WTC11 (cell line): ENCODE results near the gene FBXW2. TPM values are rescaled to one million over a fixed set of nuclear protein-coding genes. Genes with fewer than 3 reads are reported as not detected.

Source experiments
- ATAC-seq: fragments of 200-7000 bp; cut with Tn5 transposase; 2 replicates; pipeline ENCODE4 v1.10.0; 2021; ENCODE audit warnings: mild to moderate bottlenecking, moderate library complexity
- CTCF ChIA-PET: fragments of 300-600 bp; sonication (Branson Sonifier 250); formaldehyde crosslinking; loops from one replicate; lab custom pipeline; 2021; ENCODE audit warnings: antibody characterized with exemption; lab: Charles Lee
- POLR2A ChIA-PET: fragments of 350-600 bp; sonication (Branson Sonifier 250); formaldehyde crosslinking; loops from one replicate; lab custom pipeline; 2021; ENCODE audit warnings: antibody characterized with exemption; lab: Charles Lee
- DNase-seq: peaks from one replicate; pipeline ENCODE4 v3.0.0; 2021; ENCODE audit warnings: low spot score
- H3K27ac Mint-ChIP-seq: 2 replicates; pipeline ENCODE4 v1.8.0; 2021; ENCODE audit warnings: mixed read lengths
- H3K27me3 Mint-ChIP-seq: 2 replicates; pipeline ENCODE4 v1.8.0; 2021; ENCODE audit warnings: low read depth, mild to moderate bottlenecking, moderate library complexity, mixed read lengths
- H3K36me3 Mint-ChIP-seq: 2 replicates; pipeline ENCODE4 v1.8.0; 2021; ENCODE audit warnings: mixed read lengths
- H3K4me1 Mint-ChIP-seq: 2 replicates; pipeline ENCODE4 v1.8.0; 2022; ENCODE audit warnings: mixed read lengths
- H3K4me3 Mint-ChIP-seq: 2 replicates; pipeline ENCODE4 v1.8.0; 2021; ENCODE audit warnings: mild to moderate bottlenecking, moderate library complexity, mixed read lengths
- H3K9me3 Mint-ChIP-seq: 2 replicates; pipeline ENCODE4 v1.8.0; 2021; ENCODE audit warnings: mixed read lengths
- ATF1 ChIP-seq: sonication (generic); formaldehyde crosslinking; IDR thresholded peaks from 2 replicates; pipeline ENCODE4 v1.8.1; 2023; ENCODE audit warnings: mild to moderate bottlenecking, moderate library complexity, missing genetic modification reagents
- CREM ChIP-seq: sonication (generic); formaldehyde crosslinking; IDR thresholded peaks from 2 replicates; pipeline ENCODE4 v1.8.1; 2022; ENCODE audit warnings: mild to moderate bottlenecking, missing genetic modification reagents, moderate library complexity
- ELF4 ChIP-seq: sonication (generic); formaldehyde crosslinking; IDR thresholded peaks from 2 replicates; pipeline ENCODE4 v1.8.1; 2022; ENCODE audit warnings: low read depth, mild to moderate bottlenecking, moderate library complexity, missing genetic modification reagents
- EMX1 ChIP-seq: fragments of 250-450 bp; sonication (Bioruptor Pico); IDR thresholded peaks from 2 replicates; pipeline ENCODE4 v1.8.0; 2021; ENCODE audit warnings: mild to moderate bottlenecking
- ESRRA ChIP-seq: sonication (generic); formaldehyde crosslinking; IDR thresholded peaks from 2 replicates; pipeline ENCODE4 v1.8.1; 2022; ENCODE audit warnings: mild to moderate bottlenecking, missing genetic modification reagents, borderline replicate concordance
- FOXJ3 ChIP-seq: sonication (generic); formaldehyde crosslinking; IDR thresholded peaks from 2 replicates; pipeline ENCODE4 v1.9.0; 2021; ENCODE audit warnings: missing genetic modification reagents, mild to moderate bottlenecking, borderline replicate concordance
- FOXK1 ChIP-seq: sonication (generic); formaldehyde crosslinking; IDR thresholded peaks from 2 replicates; pipeline ENCODE4 v1.8.0; 2022; ENCODE audit warnings: mild to moderate bottlenecking, moderate library complexity, missing genetic modification reagents
- GABPB1 ChIP-seq: sonication (generic); formaldehyde crosslinking; IDR thresholded peaks from 2 replicates; pipeline ENCODE4 v1.8.1; 2023; ENCODE audit warnings: mild to moderate bottlenecking, missing genetic modification reagents
- HMGA2 ChIP-seq: fragments of 250-450 bp; sonication (Bioruptor Pico); IDR thresholded peaks from 2 replicates; pipeline ENCODE4 v1.4.0; 2021; ENCODE audit warnings: mild to moderate bottlenecking, moderate library complexity
- MXD4 ChIP-seq: fragments of 250-450 bp; sonication (Bioruptor Pico); IDR thresholded peaks from 2 replicates; pipeline ENCODE4 v1.8.0; 2021; ENCODE audit warnings: mild to moderate bottlenecking, moderate library complexity, borderline replicate concordance
- NFYB ChIP-seq: sonication (generic); formaldehyde crosslinking; conservative IDR thresholded peaks from 2 replicates; pipeline ENCODE4 v1.8.0; 2022; ENCODE audit warnings: low read depth, missing genetic modification reagents
- SMAD3 ChIP-seq: sonication (generic); formaldehyde crosslinking; IDR thresholded peaks from 2 replicates; pipeline ENCODE4 v1.8.0; 2022; ENCODE audit warnings: missing genetic modification reagents, mild to moderate bottlenecking, borderline replicate concordance
- SP1 ChIP-seq: sonication (generic); formaldehyde crosslinking; conservative IDR thresholded peaks from 2 replicates; pipeline ENCODE4 v1.8.1; 2022; ENCODE audit warnings: missing genetic modification reagents
- TP53 ChIP-seq: sonication (generic); formaldehyde crosslinking; IDR thresholded peaks from 2 replicates; pipeline ENCODE4 v1.8.1; 2023; ENCODE audit warnings: mild to moderate bottlenecking, missing genetic modification reagents
- ZNF121 ChIP-seq: sonication (generic); formaldehyde crosslinking; IDR thresholded peaks from 2 replicates; pipeline ENCODE4 v1.8.0; 2023; ENCODE audit warnings: missing genetic modification reagents
- ZNF138 ChIP-seq: sonication (generic); formaldehyde crosslinking; conservative IDR thresholded peaks from 2 replicates; pipeline ENCODE4 v1.8.1; 2022; ENCODE audit warnings: mild to moderate bottlenecking, moderate library complexity, missing genetic modification reagents
- ZNF232 ChIP-seq: sonication (generic); formaldehyde crosslinking; IDR thresholded peaks from 2 replicates; pipeline ENCODE4 v1.8.0; 2022; ENCODE audit warnings: mild to moderate bottlenecking, missing genetic modification reagents
- ZNF317 ChIP-seq: sonication (generic); formaldehyde crosslinking; IDR thresholded peaks from 2 replicates; pipeline ENCODE4 v1.8.1; 2023; ENCODE audit warnings: low read depth, mild to moderate bottlenecking, moderate library complexity, missing genetic modification reagents, borderline replicate concordance
- ZNF396 ChIP-seq: fragments of 250-450 bp; sonication (Bioruptor Pico); IDR thresholded peaks from 2 replicates; pipeline ENCODE4 v1.8.0; 2021; ENCODE audit warnings: mild to moderate bottlenecking, moderate library complexity, borderline replicate concordance
- ZNF416 ChIP-seq: fragments of 250-450 bp; sonication (Bioruptor Pico); IDR thresholded peaks from 2 replicates; pipeline ENCODE4 v1.9.0; 2021; ENCODE audit warnings: mild to moderate bottlenecking, inconsistent platforms
- ZNF671 ChIP-seq: fragments of 250-450 bp; sonication (Bioruptor Pico); IDR thresholded peaks from 2 replicates; pipeline ENCODE4 v1.8.0; 2021; ENCODE audit warnings: mild to moderate bottlenecking
- total RNA-seq: library from RNA; stranded (reverse); gene quantifications from 3 replicates; pipeline ENCODE4 v1.2.3, GENCODE V29; 2021
- TF ChIP-seq, protein P1 (sequence below): sonication (generic); formaldehyde crosslinking; IDR thresholded peaks from 2 replicates; pipeline ENCODE4 v1.8.1; 2023; ENCODE audit warnings: mild to moderate bottlenecking, moderate library complexity, missing genetic modification reagents
- TF ChIP-seq, protein P2 (sequence below): sonication (generic); formaldehyde crosslinking; IDR thresholded peaks from 2 replicates; pipeline ENCODE4 v1.8.0; 2023; ENCODE audit warnings: mild to moderate bottlenecking, missing genetic modification reagents
- TF ChIP-seq, protein P3 (sequence below): sonication (generic); formaldehyde crosslinking; IDR thresholded peaks from 2 replicates; pipeline ENCODE4 v1.8.1; 2023; ENCODE audit warnings: mild to moderate bottlenecking, missing genetic modification reagents, moderate library complexity
- TF ChIP-seq, protein P4 (sequence below): sonication (generic); formaldehyde crosslinking; IDR thresholded peaks from 2 replicates; pipeline ENCODE4 v1.8.0; 2022; ENCODE audit warnings: mild to moderate bottlenecking, missing genetic modification reagents
- TF ChIP-seq, protein P5 (sequence below): sonication (generic); formaldehyde crosslinking; IDR thresholded peaks from 2 replicates; pipeline ENCODE4 v1.8.1; 2023; ENCODE audit warnings: mild to moderate bottlenecking, missing genetic modification reagents, moderate library complexity
- TF ChIP-seq, protein P6 (sequence below): sonication (generic); formaldehyde crosslinking; IDR thresholded peaks from 2 replicates; pipeline ENCODE4 v1.8.0; 2022; ENCODE audit warnings: mild to moderate bottlenecking, missing genetic modification reagents
- TF ChIP-seq, protein P7 (sequence below): fragments of 250-450 bp; sonication (Bioruptor Pico); IDR thresholded peaks from 2 replicates; pipeline ENCODE4 v1.9.0; 2021; ENCODE audit warnings: mild to moderate bottlenecking

FBXW2 gene
- total RNA-seq, 1 experiment from 2014 or later, result 59.8 TPM

DNA sequence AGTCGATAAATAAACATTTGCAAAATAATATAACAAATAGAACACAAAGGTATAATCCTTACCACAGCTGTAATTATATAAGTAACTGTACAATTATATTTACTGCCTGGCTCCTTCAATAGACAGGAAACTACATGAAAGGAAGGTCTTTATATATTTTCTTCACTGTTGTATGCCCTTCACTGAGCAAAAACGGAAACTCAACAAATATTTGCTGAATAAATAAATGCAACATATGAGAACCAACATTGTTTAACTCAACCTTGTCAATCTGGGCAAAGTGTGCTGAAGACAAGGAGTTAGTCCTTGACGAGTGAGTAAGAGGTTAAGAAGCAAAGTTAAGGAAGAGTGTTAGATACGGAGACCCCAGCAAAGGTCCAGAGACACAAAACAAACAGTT lies 26.9 kb upstream of the FBXW2 start:
- CTCF ChIA-PET, result no interaction called here
- H3K4me3 Mint-ChIP-seq, result no peak overlapping the region

DNA sequence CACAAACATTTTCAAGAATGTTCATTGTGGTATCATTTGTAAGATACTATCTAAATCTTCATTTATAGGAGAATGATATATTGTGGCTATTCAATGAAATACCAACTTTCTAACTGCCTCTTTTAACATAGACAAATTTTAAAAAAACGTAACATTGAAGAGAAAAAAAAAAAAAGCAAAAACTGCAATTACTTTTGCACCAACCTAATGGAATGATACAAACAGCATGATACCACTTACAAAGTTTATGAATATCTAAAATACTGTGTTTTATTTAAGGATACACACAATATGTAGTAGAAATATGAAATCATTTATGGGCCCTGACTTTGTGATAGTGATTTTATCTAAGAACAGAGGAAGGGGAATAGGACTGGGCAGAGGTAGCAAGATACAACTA lies 25.4 kb upstream of the FBXW2 start:
- no peaks in the 10 kb centered on the region for H3K27me3 Mint-ChIP-seq
- POLR2A ChIA-PET, result no interaction called here
- TF ChIP-seq HMGA2 (CRISPR knock-in tag) (no peak), EMX1 (CRISPR knock-in tag) (no peak), ZNF121 (CRISPR knock-in tag) (no peak), ZNF317 (CRISPR knock-in tag) (no peak), FOXK1 (CRISPR knock-in tag) (no peak), CREM (CRISPR knock-in tag) (no peak), MXD4 (CRISPR knock-in tag) (no peak), ZNF671 (CRISPR knock-in tag) (no peak), FOXJ3 (no peak), ZNF138 (no peak), ATF1 (CRISPR knock-in tag) (no peak), SP1 (CRISPR knock-in tag) (no peak)
- TF ChIP-seq, protein P1, sequence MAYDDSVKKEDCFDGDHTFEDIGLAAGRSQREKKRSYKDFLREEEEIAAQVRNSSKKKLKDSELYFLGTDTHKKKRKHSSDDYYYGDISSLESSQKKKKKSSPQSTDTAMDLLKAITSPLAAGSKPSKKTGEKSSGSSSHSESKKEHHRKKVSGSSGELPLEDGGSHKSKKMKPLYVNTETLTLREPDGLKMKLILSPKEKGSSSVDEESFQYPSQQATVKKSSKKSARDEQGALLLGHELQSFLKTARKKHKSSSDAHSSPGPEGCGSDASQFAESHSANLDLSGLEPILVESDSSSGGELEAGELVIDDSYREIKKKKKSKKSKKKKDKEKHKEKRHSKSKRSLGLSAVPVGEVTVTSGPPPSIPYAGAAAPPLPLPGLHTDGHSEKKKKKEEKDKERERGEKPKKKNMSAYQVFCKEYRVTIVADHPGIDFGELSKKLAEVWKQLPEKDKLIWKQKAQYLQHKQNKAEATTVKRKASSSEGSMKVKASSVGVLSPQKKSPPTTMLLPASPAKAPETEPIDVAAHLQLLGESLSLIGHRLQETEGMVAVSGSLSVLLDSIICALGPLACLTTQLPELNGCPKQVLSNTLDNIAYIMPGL (CRISPR knock-in tag), result no peak

More for the DNA sequence above, 26.9 kb upstream of the FBXW2 start:
- Mint-ChIP-seq H3K27me3 (no peaks in the 10 kb centered on the region), H3K36me3 (peaks cover 64% of the 10 kb centered on the region), H3K9me3 (no peaks in the 10 kb centered on the region), H3K4me1 (no peaks in the 10 kb centered on the region), H3K27ac (no peak overlapping the region)
- DNase-seq, result no peak
- no peak for ATAC-seq
- POLR2A ChIA-PET, result no interaction called here
- TF ChIP-seq, protein P2, sequence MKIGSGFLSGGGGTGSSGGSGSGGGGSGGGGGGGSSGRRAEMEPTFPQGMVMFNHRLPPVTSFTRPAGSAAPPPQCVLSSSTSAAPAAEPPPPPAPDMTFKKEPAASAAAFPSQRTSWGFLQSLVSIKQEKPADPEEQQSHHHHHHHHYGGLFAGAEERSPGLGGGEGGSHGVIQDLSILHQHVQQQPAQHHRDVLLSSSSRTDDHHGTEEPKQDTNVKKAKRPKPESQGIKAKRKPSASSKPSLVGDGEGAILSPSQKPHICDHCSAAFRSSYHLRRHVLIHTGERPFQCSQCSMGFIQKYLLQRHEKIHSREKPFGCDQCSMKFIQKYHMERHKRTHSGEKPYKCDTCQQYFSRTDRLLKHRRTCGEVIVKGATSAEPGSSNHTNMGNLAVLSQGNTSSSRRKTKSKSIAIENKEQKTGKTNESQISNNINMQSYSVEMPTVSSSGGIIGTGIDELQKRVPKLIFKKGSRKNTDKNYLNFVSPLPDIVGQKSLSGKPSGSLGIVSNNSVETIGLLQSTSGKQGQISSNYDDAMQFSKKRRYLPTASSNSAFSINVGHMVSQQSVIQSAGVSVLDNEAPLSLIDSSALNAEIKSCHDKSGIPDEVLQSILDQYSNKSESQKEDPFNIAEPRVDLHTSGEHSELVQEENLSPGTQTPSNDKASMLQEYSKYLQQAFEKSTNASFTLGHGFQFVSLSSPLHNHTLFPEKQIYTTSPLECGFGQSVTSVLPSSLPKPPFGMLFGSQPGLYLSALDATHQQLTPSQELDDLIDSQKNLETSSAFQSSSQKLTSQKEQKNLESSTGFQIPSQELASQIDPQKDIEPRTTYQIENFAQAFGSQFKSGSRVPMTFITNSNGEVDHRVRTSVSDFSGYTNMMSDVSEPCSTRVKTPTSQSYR (CRISPR knock-in tag), result no peak
- TF ChIP-seq, protein P3, sequence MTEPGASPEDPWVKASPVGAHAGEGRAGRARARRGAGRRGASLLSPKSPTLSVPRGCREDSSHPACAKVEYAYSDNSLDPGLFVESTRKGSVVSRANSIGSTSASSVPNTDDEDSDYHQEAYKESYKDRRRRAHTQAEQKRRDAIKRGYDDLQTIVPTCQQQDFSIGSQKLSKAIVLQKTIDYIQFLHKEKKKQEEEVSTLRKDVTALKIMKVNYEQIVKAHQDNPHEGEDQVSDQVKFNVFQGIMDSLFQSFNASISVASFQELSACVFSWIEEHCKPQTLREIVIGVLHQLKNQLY (CRISPR knock-in tag), result no peak
- TF ChIP-seq, protein P4, sequence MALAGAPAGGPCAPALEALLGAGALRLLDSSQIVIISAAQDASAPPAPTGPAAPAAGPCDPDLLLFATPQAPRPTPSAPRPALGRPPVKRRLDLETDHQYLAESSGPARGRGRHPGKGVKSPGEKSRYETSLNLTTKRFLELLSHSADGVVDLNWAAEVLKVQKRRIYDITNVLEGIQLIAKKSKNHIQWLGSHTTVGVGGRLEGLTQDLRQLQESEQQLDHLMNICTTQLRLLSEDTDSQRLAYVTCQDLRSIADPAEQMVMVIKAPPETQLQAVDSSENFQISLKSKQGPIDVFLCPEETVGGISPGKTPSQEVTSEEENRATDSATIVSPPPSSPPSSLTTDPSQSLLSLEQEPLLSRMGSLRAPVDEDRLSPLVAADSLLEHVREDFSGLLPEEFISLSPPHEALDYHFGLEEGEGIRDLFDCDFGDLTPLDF (CRISPR knock-in tag), result no peak
- no peak for TF ChIP-seq ESRRA (CRISPR knock-in tag)
- TF ChIP-seq, protein P5, sequence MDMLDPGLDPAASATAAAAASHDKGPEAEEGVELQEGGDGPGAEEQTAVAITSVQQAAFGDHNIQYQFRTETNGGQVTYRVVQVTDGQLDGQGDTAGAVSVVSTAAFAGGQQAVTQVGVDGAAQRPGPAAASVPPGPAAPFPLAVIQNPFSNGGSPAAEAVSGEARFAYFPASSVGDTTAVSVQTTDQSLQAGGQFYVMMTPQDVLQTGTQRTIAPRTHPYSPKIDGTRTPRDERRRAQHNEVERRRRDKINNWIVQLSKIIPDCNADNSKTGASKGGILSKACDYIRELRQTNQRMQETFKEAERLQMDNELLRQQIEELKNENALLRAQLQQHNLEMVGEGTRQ (CRISPR knock-in tag), result no peak
- TF ChIP-seq FOXK1 (CRISPR knock-in tag), result no peak
- no peak for TF ChIP-seq ELF4
- TF ChIP-seq ZNF232, result no peak
- TF ChIP-seq, protein P6, sequence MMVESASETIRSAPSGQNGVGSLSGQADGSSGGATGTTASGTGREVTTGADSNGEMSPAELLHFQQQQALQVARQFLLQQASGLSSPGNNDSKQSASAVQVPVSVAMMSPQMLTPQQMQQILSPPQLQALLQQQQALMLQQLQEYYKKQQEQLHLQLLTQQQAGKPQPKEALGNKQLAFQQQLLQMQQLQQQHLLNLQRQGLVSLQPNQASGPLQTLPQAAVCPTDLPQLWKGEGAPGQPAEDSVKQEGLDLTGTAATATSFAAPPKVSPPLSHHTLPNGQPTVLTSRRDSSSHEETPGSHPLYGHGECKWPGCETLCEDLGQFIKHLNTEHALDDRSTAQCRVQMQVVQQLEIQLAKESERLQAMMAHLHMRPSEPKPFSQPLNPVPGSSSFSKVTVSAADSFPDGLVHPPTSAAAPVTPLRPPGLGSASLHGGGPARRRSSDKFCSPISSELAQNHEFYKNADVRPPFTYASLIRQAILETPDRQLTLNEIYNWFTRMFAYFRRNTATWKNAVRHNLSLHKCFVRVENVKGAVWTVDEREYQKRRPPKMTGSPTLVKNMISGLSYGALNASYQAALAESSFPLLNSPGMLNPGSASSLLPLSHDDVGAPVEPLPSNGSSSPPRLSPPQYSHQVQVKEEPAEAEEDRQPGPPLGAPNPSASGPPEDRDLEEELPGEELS (CRISPR knock-in tag), result no peak
- no peak for TF ChIP-seq HMGA2 (CRISPR knock-in tag)
- no peak for TF ChIP-seq ZNF396
- TF ChIP-seq SMAD3 (CRISPR knock-in tag), result no peak
- no peak for TF ChIP-seq ZNF317 (CRISPR knock-in tag)
- TF ChIP-seq, protein P7, sequence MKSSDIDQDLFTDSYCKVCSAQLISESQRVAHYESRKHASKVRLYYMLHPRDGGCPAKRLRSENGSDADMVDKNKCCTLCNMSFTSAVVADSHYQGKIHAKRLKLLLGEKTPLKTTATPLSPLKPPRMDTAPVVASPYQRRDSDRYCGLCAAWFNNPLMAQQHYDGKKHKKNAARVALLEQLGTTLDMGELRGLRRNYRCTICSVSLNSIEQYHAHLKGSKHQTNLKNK, result no peak
- no peak for TF ChIP-seq TP53 (CRISPR knock-in tag)
- no peak for TF ChIP-seq NFYB (CRISPR knock-in tag)
- TF ChIP-seq GABPB1 (CRISPR knock-in tag), result no peak
- TF ChIP-seq ZNF416 (CRISPR knock-in tag), result no peak
- TF ChIP-seq MXD4 (CRISPR knock-in tag), result no peak

More for the DNA sequence above, 25.4 kb upstream of the FBXW2 start:
- H3K9me3 Mint-ChIP-seq, result no peaks in the 10 kb centered on the region
- H3K4me3 Mint-ChIP-seq, result no peak overlapping the region
- H3K4me1 Mint-ChIP-seq, result no peaks in the 10 kb centered on the region
- ATAC-seq, result no peak
- CTCF ChIA-PET, result no interaction called here
- peaks cover 54% of the 10 kb centered on the region for H3K36me3 Mint-ChIP-seq
- DNase-seq, result no peak
- no peak overlapping the region for H3K27ac Mint-ChIP-seq
